GM04503 (cell line): ENCODE data around the gene CUL1.

Experiments used
- DNase-seq: peaks from one replicate; pipeline ENCODE4 v3.0.0-alpha.2; 2012; ENCODE audit warnings: low read depth

The CUL1 gene

DNA sequence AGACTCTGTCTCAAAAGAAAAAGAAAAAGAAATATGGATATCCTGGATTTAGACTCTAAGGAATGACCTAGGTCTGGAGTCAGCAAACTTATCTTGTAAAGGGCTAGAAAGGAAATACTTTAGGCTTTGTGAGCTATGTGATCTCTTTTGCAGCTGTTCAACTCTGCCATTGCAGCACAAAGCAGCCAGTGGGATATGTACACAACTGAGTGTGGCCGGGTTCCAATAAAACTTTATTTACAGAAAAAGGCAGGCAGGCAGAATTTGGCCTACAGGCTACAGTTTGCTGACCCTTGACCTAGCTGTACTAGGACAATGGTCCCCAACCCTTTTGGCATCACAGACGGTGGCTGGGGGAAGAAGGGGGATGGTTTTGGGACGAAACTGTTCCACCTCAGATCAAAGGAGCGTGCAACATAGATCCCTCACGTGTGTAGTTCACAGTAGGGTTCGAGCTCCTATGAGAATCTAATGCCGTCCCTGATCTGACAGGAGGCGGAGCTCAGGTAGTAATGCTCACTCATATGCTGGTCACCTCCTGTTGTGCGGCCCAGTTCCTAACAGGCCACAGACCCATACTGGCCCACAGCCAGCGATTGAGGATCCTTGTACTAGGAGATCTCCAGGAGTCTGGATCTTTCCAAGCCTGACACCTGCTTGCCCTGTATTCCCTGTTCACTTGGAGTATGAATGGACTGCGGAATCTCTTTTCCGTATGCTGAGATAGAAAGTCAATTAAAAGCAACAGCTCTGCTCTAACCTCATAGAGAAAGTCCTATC is 63.0 kb downstream of the CUL1 start:
- DNase-seq, result no peak

DNA sequence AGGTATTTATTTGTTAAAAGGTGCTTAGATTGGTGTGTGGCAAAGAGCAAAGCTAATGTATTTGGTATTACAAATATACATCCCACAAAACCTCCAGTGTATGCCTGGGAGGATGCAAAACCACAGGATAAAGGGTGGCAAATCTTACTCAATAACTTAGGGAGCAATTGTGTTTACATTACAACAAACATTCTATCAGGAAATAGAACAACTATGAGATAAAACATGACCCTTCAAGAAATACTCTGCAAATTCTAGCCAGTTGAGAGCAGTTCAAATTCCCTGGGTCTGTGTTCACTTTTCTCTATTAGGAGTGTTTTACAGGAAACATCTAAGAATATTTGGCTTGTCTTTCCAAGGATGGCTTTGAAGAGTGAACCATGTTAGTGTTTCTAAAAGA is 64.9 kb downstream of the CUL1 start:
- no peak for DNase-seq

DNA sequence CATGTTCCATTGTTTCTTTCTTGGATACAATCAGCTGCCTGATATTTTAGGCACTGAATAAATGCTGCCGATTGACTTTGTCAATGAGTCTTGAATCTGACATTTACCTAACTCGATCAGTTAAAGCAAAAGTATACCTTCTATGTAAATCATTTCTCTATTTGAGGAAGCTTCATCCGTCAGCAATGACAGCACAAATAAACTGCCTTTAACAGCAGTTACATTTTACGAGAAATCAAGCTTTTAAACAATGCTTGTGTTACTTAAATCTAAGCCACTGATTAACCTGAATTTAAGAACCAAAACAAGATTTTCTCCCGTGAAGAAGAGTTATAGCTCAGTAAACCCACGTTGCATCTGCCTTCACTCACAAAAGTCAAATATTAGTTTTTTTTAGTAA is 71.3 kb downstream of the CUL1 start:
- DNase-seq, result no peak

DNA sequence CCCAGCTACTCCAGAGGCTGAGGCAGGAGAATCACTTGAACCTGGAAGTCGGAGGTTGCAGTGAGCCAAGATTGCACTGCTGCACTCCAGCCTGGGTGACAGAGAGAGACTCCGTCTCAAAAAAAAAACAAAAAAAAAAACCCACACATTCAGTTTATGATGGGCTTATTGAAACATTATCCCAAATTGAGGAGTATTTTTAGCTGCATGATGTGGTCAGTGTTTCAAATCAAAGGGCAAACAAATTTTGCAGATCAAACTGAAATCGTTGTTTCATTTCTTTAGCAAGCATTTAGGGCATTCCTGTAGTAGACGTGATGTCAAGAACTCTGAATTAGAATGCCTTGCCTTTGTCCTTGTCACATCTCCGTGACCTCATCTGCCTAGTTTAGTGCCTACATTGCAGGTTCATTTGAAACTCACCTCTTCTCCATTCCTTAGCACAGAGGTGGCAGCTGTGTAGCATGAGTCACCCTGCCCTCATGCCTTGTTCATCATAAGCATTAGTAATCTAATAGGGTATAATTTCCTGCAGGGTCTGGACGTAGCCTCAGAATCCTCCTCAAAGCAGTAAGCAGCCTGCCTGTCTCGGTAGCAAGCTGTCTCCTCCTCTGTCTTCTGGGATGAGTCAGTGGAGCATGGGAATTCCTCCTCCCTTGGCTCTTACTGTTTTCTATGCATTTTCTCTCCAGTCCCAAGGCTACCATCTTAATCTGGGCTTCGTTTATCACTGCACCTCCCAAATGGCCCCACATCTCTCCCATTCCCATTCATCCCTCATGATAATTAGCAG is 73.8 kb downstream of the CUL1 start:
- DNase-seq, result peak; percentile 53

DNA sequence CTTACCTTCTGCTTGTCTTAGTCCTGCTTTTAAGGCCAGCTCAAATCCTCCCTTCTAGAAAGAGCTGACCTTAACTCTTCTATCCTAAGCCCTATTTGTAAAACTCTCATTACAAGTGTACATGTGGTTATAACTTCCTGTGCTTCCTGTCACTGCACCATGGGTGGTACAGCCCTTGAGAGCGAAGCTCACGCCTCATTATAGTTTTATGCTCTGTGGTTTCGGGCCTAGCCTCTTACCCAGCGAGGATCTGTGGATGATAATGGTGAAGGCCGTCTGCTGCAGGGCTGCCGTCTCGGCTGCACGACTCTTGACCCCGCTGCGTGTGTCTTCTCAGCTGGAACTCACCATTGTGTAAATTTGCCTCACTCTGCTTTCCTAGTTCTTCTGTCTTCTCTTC is 74.6 kb downstream of the CUL1 start:
- no peak for DNase-seq

DNA sequence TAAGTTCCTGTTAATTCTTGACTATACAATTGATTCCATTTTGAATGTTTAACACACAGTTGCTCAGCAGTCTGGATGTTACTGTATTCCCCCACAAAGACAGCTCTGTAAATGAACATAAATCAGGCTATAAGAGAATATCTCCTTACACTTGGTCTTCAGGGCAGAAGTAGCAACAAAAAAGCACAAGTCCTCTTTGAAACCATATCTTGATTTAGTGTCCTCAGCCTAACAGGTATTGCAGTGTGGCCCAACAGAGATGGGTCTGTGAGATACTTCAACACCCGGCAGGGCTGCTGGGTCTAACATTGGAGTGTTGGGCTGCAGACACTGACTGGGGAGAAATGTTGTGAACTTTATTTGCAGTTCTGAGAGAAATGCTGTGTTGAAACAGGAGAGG is 75.8 kb downstream of the CUL1 start:
- DNase-seq, result no peak

DNA sequence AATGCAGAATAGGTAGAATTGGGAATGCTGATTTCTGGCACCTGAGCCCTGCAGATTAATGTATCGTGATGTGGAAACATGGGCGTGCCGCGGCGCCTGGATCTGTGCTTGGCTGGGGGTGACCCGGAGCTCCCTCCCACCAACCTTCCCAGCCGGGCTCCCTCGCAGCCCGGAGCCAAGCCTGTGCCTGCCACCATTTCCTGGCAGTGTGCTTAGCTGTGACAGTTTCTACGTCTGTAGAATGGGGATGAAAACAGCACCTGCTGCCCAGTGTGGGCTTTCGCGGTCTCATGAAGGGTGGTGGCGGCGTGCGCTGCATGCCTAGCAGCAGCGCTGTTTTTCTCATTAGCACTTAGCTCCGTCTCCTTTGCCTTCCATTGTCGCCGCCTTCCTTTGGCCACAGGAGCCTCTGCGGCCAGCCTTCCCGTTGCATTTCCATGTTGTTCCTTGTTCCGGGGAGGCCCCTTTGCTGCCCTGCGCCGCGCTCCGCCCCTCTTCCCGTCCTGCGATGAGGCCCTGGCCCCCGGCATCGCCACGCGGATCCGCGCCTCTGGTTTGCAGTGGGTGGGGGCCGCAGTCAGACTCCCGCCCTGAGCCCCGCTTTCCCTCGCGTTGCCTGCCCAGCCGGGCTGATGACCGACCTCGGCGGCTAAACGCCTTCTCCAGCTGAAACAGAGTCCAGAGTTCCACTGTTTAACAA is 84.2 kb downstream of the CUL1 start:
- no peak for DNase-seq

DNA sequence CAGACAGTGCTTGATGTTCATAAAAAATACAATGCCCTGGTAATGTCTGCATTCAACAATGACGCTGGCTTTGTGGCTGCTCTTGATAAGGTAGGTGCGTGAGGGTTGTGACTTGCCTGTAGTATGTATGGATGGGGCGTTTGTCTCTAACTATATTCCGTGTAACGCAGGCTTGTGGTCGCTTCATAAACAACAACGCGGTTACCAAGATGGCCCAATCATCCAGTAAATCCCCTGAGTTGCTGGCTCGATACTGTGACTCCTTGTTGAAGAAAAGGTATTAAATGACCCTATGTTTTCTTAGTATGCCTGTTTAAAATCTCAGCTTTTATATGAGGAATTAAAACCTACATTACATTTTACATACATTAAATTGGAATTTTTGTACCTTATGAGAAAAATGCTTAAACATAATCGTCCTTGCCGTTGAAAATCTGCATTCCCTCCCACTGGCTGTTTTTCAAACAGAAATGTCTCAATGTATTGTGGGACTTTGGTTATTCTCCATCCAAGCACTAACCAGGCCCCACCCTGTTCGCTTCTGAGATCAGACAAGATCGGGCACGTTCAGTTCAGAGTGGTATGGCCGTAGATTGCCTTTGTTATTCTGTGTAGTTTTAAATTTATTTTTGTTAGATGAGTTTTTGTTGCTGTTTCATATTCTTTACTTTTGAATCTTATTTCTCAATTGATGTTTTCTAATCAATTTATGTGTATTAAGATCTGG is 85.3 kb downstream of the CUL1 start:
- no peak for DNase-seq

DNA sequence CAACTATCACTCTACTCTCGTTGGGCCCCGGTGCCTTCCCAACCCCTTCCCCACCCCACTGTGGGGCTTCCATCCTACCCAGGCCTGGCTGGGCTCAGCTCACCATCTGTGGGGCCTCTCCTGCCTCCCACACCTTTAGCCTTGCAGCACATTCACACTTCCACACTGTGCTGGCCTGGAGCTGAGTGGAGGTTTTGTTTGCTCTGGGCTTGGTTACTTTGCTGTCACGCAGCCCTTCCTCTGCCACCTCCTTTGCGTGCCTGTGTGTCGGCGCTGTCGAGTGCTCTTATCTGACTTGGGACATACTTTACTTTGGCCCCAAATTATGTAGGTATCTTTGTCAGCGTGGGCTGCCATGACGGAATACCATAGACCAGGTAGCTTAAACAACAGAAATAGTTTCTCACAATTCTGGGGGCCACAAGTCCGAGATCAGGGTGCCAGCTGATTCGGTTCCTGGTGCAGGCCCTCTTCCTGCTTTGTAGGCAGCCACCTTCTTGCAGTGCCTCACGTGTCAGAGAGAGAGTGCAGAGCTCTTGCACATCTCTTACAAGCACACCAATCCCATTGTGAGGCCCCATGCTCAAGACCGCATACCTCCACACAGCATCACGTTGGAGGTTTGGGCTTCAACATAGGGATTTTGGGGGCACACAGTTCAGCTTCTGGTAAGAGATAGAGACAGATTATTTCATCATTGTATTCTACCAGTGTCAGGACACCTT is 89.0 kb downstream of the CUL1 start:
- DNase-seq, result no peak

DNA sequence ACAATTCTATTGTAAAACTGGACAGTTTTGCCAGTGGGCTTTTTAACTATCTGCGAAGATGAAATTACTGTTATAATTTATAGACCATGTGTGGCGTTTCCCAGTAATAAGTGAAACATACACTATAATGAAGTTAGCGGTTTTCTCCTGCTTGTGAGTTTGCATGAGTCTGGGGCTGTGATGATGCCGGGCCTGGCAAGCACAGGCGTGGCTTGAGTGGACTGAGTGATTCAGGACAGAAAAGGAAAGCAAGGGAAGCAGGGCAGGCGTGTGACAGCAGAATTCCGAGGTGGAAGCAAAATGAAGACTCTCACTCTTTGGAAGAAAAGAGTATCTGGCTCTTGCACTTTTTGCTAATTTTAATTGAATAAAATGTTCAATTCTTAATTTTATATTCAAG is 90.5 kb downstream of the CUL1 start:
- DNase-seq, result no peak

DNA sequence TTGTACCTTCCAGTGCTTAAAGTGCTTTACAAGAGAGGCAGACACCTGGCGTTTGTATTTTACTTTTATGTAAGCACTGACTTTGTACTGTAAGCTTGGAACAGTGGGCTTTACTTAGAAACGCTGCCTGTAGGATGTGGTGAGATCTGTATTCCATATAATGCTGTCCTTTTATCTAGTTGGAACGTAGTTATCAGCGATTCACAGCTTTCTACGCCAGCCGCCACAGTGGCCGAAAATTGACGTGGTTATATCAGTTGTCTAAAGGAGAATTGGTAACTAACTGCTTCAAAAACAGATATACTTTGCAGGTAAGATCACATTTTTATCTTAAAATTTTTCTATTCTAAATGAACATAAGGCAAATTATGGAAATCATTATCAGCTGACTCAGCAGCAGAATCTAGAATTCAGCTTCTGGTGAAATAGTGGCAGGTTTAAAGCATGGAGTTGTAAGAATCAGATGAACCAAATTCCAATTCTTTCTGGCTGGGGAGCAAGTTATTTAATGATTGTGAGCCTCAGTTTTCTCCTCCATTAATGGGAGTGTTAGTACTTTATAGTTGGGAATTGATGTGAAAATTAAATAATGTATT is 91.5 kb downstream of the CUL1 start:
- no peak for DNase-seq

DNA sequence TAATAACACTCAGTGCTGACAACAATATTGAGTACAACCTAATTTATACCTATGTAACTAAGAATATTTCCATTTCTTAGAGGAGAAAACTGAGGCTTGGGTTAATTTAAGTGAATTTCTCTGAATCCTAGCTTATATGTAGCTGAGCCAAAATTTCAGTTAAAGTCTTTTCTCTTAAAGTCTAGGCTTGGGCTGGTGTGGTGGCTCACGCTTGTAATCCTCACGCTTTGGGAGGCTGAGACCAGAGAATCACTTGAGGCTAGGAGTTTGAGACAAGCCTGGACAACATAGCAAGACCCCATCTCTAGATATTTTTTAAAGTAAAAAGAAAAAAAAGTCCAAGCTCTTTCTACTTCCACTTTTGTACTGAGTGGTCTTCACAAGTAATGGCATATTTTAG is 92.1 kb downstream of the CUL1 start:
- no peak for DNase-seq

DNA sequence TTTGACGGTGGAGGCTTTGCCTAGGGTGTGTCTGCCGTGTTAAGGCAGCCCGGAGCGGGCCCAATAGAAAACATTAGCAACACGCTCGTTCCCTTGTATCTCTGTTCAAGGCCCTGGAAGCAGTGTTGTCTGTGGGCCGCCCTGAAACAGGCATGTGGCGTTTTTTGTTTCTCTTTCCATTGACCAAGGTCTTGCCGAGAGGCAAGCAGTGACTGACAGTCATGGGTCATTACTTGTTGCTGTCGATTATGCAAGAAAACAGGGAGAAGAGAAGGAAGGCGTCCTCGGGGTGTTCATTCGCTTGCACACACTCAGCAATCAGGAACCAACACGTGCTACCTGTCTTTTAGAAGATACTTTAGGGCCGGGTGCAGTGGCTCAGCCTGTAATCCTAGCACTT is 92.8 kb downstream of the CUL1 start:
- no peak for DNase-seq

DNA sequence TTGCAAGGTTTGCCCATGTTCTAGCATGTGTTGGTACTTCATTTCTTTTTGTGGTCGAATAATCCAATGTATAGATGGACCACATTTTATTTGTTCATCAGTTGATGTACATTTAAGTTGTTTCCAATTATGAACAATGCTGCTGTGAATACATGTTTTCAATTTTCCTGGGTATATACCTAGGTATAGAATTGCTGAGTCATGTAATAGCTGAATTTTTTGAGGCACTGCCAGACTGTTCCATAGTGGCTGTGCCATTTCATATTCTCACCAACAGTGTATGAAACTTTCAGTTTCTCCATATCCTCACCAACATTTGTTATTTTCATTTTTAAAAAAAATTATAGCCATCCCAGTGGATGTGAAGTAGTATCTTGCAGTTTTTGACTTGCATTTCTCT is 94.9 kb downstream of the CUL1 start:
- DNase-seq, result no peak

DNA sequence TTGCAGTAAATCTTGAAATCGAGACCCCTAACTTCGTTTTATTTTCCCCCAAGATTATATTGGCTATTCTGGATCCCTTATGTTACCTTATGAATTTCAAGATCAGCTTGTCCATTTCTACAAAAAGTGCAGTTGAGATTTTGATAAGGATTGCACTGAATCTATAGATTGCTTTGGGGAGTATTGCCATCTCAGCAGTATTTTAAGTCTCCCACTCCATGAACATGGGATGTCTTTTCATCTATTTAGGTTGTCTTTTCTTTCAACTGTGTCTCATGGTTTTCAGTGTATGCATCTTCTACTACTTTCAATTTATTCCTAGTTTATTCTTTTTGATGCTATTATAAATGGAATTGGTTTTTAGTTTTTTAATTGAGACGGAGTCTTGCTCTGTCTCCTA is 95.8 kb downstream of the CUL1 start:
- DNase-seq, result no peak

DNA sequence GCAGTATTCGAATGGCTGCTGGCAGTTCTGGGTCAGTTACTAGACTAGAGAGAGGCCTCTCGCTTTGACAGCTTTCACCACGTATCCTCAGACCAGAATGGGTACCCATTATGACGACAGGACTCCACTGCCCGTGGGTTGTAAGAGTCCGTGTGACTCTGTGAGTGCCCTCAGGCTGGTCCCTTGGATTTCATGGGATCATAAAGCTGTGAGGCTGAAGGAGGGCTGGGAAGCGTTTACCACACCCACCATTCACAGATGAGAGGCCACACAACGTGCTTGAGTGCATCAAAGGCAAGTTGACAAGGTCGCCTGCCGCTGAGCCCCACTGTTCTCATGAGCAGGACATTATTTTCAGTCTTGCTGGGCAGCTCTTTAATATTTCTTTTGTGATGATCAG is 98.1 kb downstream of the CUL1 start:
- DNase-seq, result no peak

DNA sequence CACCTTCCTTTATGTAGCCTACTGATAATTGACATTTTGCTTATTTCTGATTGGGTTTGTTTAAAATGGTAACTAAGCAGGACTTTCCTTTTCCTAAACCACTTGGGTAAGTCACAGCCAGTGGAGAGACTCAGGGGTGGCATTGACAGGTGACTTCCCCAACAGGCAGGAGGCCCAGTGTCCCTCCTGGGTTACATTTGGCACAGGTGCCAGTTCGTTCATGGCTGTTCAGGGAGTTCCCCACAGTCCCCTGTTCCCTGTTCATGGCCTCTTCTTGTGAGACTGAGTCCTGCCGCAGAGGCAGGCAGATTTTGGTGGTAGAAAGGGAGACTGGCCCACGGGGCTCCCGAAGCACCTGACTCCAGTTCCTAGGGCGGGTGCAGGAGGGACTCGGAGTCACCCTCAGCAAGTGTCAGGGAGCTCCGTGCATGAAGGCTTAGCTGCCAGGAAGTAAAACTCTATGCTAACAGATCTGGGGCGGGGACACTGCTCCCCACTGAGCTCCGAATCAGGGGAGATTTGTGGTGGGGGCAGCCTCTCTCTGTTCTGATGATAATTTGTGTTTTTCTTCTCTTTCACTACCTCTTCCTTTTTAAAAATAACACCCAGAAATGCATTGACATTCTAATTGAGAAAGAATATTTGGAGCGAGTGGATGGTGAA is 101.3 kb downstream of the CUL1 start:
- no peak for DNase-seq

DNA sequence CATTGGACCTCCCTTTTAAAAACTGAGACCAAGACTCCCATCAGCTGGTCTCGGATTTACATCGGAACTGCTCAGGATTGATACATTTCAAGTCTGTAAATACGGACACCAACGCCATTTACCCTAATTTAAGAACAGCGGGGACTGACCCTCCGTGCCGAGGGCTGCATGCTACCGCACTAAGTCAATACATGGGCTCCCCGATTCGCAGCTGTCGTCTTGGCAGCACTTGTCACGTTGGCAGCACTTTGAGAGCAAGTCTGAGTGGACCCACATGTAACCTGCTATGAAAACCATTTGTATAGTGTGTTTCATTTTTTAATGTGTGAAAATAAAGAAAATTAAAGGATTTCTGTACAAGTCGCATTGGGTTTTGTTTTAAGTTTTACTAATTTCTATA is 102.0 kb downstream of the CUL1 start:
- no peak for DNase-seq

DNA sequence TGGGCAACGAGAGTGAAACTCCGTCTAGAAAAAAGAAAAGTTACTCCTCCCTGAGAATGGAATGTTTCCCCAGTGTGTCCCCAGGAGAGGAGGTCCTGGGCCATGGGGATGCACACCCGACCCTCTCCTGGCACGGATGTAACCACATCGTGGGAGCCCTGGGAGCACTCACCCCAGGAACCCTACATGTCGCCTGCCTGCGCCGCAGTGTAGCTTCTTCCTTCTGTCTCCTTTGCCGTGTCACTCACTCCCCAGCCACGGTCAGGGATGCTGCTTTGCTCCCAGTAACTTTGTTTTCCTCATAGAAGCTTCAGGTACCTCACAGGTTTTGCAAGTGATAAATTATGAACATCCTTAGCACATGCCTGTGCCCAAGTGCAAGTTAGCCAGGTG is 103.4 kb downstream of the CUL1 start:
- no peak for DNase-seq

DNA sequence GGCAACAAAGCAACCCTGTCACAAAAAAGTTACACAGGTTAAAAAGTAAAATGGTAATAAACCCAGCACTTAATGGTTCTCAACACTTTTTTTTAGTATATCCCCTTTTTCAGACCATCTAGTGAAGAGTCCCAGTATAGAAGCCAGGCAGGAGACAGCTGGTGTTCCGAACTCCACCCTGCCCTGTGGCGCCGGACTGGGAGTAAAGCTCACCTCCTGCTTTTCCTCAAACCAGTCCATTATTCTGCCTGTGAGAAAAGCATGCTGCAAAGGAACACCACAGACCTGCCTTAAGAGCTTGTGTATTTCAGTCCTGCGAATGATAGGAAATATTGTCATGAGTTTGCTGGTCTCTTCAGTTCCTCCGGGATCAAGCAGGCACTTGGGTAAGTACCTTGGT is 104.4 kb downstream of the CUL1 start:
- DNase-seq, result no peak
